ENCODE results near the gene CBR1. TPM values are rescaled to one million over a fixed set of nuclear protein-coding genes. Genes with fewer than 3 reads are reported as not detected.
A peak's percentile ranks its signal among the peaks of the same experiment; 100 is the strongest.
"Not testable (repeated sequence)": the region's sequence is repeated elsewhere in the genome, so short reads cannot be mapped to it uniquely, and the experiment has no call there.

CBR1 gene
- total RNA-seq, 1 donor from 2014 or later, result 74.5 TPM

DNA sequence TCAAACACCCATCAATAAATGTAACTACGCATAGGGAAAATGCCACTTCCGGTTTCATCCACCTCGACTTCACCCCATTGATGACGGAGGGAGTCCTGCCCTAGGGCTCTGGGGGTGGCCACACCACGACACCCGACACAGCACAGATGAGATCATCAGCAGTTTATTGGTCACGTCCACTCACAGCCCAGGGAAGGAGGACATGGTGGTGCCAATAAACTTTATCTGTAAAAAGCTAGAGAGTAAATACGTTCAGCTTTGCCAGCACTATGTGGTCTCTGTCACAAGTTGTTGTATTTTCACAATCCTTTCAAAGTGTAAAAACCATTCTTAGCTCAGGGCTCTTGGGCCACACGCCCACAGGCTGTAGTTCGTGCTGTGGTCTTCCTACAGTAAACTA lies 25.8 kb upstream of the CBR1 start:
- DNase-seq (ENCODE audit: low spot score), result no peak
- intact Hi-C loops (cut with DNase I), result no loop called here
- ATAC-seq, result no peak

DNA sequence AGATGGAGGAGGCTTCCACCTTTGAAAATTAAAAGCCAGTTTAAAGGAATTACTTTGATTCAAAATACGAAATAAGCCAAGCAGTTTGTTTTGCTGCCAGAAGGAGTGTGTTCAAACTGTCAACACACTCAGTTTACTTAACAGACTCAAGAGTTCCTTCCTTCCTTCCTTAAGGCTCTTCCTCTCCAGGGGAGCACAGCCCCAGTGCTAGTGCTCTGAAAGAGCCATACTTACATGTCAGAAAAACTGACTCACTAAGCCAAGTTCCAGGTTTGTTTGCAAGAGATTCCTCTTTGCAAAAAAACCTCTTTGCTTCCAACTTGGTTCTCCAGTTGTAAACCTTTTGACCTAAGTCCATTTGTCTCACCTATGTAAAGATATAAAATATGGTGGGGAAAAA lies 23.8 kb upstream of the CBR1 start:
- ATAC-seq (no peak), DNase-seq (ENCODE audit: low spot score) (no peak)
- intact Hi-C loops (cut with DNase I), result no loop called here

GRCh38 chr21:36047139-36047538 lies 22.7 kb upstream of the CBR1 start:
- intact Hi-C loops (cut with DNase I), result no loop called here
- DNase-seq (ENCODE audit: low spot score) (no peak), ATAC-seq (no peak)

- DNase-seq (ENCODE audit: low spot score), result no peak
- ATAC-seq, result no peak
- intact Hi-C loops (cut with DNase I), result no loop called here
These were observed 21.5 kb upstream of the CBR1 start for GRCh38 chr21:36048357-36048756.

DNA sequence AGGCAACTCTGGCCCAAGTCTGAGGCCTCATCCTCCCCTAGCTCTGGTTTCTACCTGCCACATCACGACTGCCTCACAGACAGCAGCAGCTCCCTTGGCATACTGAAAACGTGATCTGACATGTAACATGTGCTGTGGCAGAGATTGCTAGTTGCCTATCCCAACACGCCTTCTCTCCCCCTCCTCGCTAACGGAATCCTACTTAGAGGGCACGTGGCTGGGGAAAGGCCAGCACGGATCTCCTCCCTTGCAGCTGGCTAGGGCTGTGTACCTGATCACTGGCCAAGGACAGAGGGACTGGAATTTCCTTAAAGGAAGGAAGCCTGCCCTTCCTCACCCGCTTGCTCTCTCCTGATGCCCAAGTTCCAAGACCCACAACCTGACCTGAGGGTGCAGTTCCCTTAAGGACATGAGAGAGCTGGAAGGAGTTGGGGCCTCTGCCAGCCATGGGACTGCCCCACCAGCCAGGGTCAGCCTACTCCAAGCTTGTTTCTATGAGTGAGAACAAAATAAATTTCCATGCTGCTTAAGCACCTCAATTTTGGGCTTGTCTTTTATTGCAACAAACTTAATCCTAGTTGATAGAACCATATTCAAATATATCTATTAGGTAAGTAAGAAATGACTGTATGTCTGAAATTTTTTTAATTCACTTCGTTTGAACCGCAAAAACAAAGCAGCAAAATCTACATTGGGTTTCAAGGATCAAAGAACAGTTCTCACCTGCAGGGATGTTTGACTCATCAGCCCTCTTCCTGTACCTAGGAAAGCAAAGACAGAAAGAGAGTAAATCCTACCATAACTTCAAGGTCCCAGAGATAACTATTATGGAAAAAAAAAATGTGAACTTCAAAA lies 16.7 kb upstream of the CBR1 start:
- intact Hi-C loops (cut with DNase I), result no loop called here
- no peak for DNase-seq (ENCODE audit: low spot score)
- ATAC-seq, result no peak

- intact Hi-C loops (cut with DNase I), result no loop called here
- no peak for ATAC-seq
- DNase-seq (ENCODE audit: low spot score), result no peak
These were observed 16.1 kb upstream of the CBR1 start for GRCh38 chr21:36053715-36054062.

DNA sequence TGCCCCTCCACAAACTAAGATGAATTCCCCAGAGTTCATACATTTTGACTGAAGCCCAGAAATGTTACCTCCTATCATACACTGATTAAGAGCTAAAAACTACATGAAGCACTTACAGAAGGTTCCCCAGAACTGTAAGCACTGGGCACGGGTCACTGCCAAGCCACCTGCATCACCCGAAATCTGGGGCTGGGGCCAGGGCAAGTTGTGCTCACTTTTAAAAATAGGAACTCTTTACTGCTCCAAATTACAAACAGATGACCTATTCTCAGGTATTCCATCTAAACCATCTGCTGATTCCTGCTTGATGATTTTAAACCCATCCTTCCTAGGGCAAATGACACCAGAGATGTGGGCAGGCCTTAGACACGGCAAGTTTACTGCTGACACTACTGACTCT lies 14.3 kb upstream of the CBR1 start:
- DNase-seq (ENCODE audit: low spot score), result no peak
- intact Hi-C loops (cut with DNase I), result no loop called here
- no peak for ATAC-seq

DNA sequence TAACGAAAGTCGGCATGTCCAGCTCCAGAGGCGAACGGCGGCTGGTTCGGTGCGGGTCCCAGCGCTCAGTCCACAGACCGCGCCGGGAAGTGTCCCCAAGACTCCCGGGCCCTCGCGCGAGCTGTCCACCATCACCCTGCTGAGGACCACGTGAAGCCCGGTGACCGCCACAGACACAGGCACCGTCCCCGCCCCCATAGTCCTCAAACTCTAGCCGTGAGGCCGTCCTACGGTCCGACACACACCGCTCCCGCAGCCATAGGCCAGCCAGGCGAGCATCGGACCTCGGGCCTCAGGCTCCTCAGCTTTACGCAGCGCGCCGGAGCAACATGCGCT lies 10.0 kb upstream of the CBR1 start:
- ATAC-seq (peak; percentile 56), DNase-seq (ENCODE audit: low spot score) (peak; percentile 74)
- intact Hi-C loops (cut with DNase I), result no loop called here

DNA sequence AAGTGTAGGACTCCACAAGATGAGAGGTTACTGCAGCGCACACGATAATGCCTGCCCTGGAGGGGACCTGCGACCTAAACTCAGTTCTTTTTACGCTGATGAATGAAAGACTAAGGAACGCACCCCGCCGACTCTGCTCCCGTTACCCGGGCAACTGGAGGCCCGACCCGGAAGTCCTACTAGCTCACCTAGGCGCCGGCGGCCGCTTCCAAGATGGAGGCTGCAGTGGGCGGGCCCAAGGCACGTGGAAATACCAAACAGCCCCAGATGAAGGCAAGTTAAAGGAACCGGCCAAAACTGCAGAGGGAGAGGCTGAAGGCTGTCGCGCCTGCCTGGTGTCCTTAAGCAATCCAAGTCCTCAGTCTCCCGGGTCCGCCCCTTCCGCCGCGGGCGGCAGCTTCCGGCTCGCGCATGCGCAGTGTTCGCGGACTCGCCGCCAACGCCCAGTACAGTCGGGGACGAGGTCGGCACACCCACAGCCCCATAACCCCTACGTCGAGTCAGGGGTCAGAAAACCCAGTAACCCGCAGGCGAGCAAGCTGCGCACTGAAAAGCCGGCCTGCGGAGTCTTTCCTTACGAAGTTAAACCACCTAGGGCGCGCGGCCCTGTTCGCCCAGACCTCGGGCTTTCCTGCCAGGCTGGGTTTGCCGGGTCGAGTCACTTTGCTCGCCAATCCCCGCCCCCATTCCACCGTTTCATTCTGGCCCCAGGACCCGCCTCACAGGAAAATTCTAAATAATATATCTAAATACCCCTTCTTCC lies 9.5 kb upstream of the CBR1 start, which contains the start of gene SETD4:
Gene SETD4, minus strand, starts transcription at position 368 of the 763 bp plus-strand sequence. CDS start 1,638 bp downstream, outside the sequence.
- intact Hi-C loops (cut with DNase I), result no loop called here
- peak; percentile 96 for DNase-seq (ENCODE audit: low spot score)
- peak; percentile 98 for ATAC-seq

DNA sequence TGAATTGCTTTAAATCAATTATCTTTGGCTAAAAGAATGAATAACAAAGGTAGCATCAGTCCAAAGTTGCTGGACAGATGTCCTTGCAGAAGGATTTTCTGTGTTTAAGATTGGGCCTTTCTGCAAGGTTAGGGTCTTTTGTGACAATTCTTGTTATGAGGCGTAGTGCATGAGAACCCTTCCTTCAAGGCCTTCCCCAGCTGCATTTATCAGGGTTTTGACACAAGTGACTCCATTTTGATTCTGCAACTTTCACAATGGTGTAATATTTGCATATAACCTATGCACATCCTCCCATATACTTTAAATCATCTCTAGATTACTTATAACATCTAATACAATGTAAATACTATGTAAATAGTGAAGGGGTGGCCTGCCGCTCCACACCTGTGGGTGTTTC lies 8.4 kb upstream of the CBR1 start:
- no peak for DNase-seq (ENCODE audit: low spot score)
- intact Hi-C loops (cut with DNase I), result no loop called here
- no peak for ATAC-seq

- ATAC-seq, result no peak
- intact Hi-C loops (cut with DNase I), result no loop called here
- no peak for DNase-seq (ENCODE audit: low spot score)
These were observed 6.3 kb upstream of the CBR1 start for GRCh38 chr21:36063375-36064084.

DNA sequence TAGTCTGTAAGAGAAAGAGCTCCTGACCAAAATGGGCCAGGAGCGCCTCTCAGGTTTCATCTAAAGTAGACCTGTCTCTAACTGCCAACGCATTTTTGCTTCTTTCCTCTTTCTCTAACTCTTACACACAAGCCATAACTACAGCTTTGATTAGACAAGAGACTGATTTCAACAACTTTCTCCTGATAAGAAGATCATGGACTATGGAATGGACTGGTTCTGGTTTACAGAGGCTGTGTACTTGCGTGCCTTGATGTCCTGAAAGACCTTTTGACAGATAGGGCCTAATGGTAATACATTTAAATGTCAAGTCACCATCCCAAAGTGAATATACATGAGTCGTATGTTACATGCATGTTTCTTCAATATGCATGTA lies 5.8 kb upstream of the CBR1 start:
- intact Hi-C loops (cut with DNase I), result no loop called here
- DNase-seq (ENCODE audit: low spot score) (no peak), ATAC-seq (no peak)

DNA sequence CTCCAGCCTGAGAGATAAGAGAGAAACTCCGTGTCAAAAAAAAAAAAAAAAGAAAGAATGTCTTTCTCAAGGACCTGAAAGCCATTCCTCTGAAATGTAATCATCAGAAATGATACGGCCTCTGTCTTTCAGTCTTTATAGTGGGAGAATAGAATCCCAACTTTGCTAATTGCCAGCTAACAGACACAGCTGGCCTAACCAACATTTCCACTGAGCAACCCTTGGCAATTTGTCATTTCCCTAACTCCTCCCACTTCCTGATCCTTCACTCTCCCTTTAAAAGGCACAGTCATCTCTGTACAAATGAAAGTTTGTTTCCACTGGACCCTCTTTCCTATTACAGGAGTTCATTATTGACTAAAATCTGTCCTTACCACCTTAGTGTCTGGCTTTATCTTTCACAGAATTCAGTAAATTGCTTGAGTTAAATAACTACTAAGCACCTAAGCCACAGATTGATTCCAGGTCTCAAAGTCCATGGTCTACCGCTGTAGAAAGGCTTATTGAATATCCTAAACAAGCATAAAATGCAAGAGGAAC lies 4.3 kb upstream of the CBR1 start:
- DNase-seq (ENCODE audit: low spot score) (no peak), ATAC-seq (no peak)
- intact Hi-C loops (cut with DNase I), result no loop called here

- DNase-seq (ENCODE audit: low spot score) (no peak), ATAC-seq (no peak)
- intact Hi-C loops (cut with DNase I), result no loop called here
These were observed 951 bp upstream of the CBR1 start for GRCh38 chr21:36068748-36069398.

DNA sequence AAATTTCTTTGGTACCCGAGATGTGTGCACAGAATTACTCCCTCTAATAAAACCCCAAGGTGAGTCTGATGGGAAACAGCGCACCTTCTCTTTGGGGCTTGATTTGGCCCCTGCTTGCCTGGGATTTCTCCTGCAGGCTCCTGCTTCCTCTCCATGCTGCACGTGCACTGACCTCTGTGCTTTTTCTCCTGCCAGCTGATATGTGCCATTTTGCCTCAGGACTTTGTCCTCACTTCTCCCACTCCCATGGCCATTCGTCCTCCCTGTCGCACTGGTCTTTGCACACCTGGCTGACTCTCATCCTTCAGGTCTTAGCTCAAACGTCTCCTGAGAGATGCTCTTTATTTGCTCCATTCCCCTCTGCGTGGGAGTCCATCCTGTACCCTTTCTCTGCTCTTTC lies 1.2 kb downstream of the CBR1 start:
- no peak for DNase-seq (ENCODE audit: low spot score)
- no peak for ATAC-seq
- intact Hi-C loops (cut with DNase I), result no loop called here

DNA sequence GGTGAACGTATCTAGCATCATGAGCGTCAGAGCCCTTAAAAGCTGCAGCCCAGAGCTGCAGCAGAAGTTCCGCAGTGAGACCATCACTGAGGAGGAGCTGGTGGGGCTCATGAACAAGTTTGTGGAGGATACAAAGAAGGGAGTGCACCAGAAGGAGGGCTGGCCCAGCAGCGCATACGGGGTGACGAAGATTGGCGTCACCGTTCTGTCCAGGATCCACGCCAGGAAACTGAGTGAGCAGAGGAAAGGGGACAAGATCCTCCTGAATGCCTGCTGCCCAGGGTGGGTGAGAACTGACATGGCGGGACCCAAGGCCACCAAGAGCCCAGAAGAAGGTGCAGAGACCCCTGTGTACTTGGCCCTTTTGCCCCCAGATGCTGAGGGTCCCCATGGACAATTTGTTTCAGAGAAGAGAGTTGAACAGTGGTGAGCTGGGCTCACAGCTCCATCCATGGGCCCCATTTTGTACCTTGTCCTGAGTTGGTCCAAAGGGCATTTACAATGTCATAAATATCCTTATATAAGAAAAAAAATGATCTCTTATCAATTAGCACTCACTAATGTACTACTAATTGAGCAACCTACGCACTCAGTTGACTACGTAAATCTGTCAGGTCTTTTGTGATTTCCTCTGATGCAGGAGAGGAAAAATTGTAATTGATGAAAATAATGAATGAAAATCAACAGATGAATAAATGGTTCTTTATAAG lies 2.8 kb downstream of the CBR1 start:
- intact Hi-C loops (cut with DNase I), result no loop called here
- ATAC-seq, result no peak
- no peak for DNase-seq (ENCODE audit: low spot score)

DNA sequence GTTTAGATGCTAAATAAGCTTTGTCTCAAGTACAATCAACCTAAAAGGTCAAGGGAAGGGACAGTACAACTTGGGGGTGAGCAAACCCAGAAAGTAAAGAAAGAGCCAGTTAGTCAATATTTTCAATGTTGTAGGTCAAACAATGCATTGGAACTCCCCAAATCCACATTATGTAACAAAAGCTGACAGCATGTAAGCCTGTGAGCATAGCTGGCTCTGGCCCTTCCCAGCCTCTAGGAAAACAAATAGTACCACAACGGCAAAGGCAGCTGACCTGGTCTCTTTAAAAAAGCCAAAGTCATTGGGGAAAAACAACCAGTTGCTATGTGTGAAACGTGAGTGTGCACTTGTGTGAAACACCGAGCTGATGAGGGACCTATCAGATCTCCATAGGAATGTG lies 3.4 kb downstream of the CBR1 start:
- intact Hi-C loops (cut with DNase I), result no loop called here
- DNase-seq (ENCODE audit: low spot score) (no peak), ATAC-seq (no peak)

DNA sequence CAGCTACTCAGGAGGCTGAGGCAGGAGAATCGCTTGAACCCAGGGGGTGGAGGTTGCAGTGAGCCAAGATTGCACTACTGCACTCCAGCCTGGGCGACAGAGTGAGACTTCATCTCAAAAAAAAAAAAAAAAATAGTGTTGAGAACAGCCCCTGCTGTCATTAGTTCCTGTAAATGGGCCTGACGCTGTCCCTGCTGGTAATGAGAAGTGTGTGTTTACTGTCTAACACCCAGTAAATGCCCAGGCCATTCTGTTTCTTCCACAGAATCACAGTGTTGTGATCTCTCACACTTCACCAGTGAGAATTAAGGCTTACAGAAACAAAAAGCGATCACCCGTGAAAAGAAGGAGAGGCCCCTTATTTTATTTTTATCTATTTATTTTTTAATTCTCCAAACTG lies 4.1 kb downstream of the CBR1 start:
- ATAC-seq; DNase-seq (ENCODE audit: low spot score); intact Hi-C loops (cut with DNase I): not testable (repeated sequence)

DNA sequence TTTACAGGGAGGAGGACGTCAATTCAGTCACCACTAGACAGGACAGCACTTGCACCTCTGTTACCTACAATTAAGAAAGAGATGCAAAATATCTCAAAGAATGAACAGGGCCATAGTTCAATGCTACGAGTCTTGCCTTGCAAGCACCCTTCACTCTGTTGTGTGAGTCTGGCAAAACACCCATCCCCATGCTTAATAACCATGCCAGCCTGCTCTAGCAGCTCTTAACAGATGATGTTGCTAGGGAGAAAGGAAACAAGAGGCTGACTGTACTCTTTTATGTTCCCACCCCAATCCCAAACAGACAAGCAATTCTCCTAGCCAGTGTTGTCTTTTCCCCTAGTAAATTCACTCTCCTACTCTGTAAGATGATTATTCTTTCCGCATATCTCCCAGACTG lies 5.3 kb downstream of the CBR1 start:
- no peak for DNase-seq (ENCODE audit: low spot score)
- intact Hi-C loops (cut with DNase I), result no loop called here
- ATAC-seq, result peak; percentile 64

Data from sciatic nerve (tissue), 2 donors.